C4-2B (cell line): ENCODE results near the gene TMEM163.

Experiments used
- H3K27ac ChIP-seq: fragments of 450-650 bp; 2 replicates; pipeline ENCODE4 v1.5.1; 2017
- CTCF ChIP-seq: fragments of 450-650 bp; conservative IDR thresholded peaks from 2 replicates; pipeline ENCODE4 v1.5.1; 2017; ENCODE audit warnings: mild to moderate bottlenecking
- ZFX ChIP-seq: fragments of 450-650 bp; IDR thresholded peaks from 2 replicates; pipeline ENCODE4 v1.6.1; 2017

Gene TMEM163

GRCh38 chr2:134420259-134420658 lies 298.5 kb downstream of the TMEM163 start:
- TF ChIP-seq CTCF = no peak
- TF ChIP-seq ZFX = no peak

GRCh38 chr2:134417968-134418582 lies 300.7 kb downstream of the TMEM163 start:
- TF ChIP-seq CTCF = no peak
- no peak overlapping the region for H3K27ac ChIP-seq

More at GRCh38 chr2:134420259-134420658, 298.5 kb downstream of the TMEM163 start:
- H3K27ac ChIP-seq = no peak overlapping the region

- no peak for TF ChIP-seq CTCF
- no peak overlapping the region for H3K27ac ChIP-seq
Observed at GRCh38 chr2:134416637-134417036, 302.2 kb downstream of the TMEM163 start.

- TF ChIP-seq CTCF (no peak), ZFX (no peak)
- no peak overlapping the region for H3K27ac ChIP-seq
Observed at GRCh38 chr2:134416018-134416417, 302.8 kb downstream of the TMEM163 start.

- TF ChIP-seq CTCF = no peak
- no peak for TF ChIP-seq ZFX
- no peak overlapping the region for H3K27ac ChIP-seq
Observed at GRCh38 chr2:134413912-134414311, 304.9 kb downstream of the TMEM163 start.

- TF ChIP-seq CTCF = no peak
- no peak for TF ChIP-seq ZFX
- no peak overlapping the region for H3K27ac ChIP-seq
Observed at GRCh38 chr2:134413430-134413829, 305.4 kb downstream of the TMEM163 start.

- no peak for TF ChIP-seq CTCF
- H3K27ac ChIP-seq = no peak overlapping the region
Observed at GRCh38 chr2:134412639-134412999, 306.2 kb downstream of the TMEM163 start.
